Nephron (organoid): ENCODE measurements around the gene PTEN.
"Not testable (repeated sequence)": the region's sequence is repeated elsewhere in the genome, so short reads cannot be mapped to it uniquely, and the experiment has no call there.

Source experiments
- H3K27ac Mint-ChIP-seq, 3 experiments: 2 replicates each; pipeline ENCODE4 v1.8.0; 2020; ENCODE audit warnings: mixed read lengths in 3 of 3, mild to moderate bottlenecking in 2 of 3, moderate library complexity in 1 of 3
- H3K27me3 Mint-ChIP-seq: 2 replicates; pipeline ENCODE4 v1.8.0; 2021; ENCODE audit warnings: low read depth, mild to moderate bottlenecking, moderate library complexity, mixed read lengths
- H3K36me3 Mint-ChIP-seq: 2 replicates; pipeline ENCODE4 v1.8.0; 2020; ENCODE audit warnings: low read depth, mixed read lengths
- H3K4me1 Mint-ChIP-seq: 2 replicates; pipeline ENCODE4 v1.8.0; 2020; ENCODE audit warnings: mixed read lengths
- H3K4me3 Mint-ChIP-seq, 3 experiments: 2 replicates each; pipeline ENCODE4 v1.8.0; 2020; ENCODE audit warnings: mild to moderate bottlenecking in 3 of 3, mixed read lengths in 3 of 3, moderate library complexity in 2 of 3
- H3K9me3 Mint-ChIP-seq: 2 replicates; pipeline ENCODE4 v1.8.0; 2020; ENCODE audit warnings: mixed read lengths
- CTCF ChIP-seq, 3 experiments: fragments of 200-600 bp; sonication (generic); IDR thresholded peaks; one replicate each; pipeline ENCODE4 v1.5.0; 2021; ENCODE audit warnings: antibody characterized with exemption in 3 of 3; ENCODE audit not compliant: unreplicated experiment in 3 of 3

Gene PTEN

GRCh38 chr10:87849001-87849400 lies 14.4 kb upstream of the PTEN start:
- no peaks in the 10 kb centered on the region for H3K27me3 Mint-ChIP-seq

GRCh38 chr10:87850742-87851205 lies 12.7 kb upstream of the PTEN start:
- no peaks in the 10 kb centered on the region for H3K27me3 Mint-ChIP-seq
- H3K36me3 Mint-ChIP-seq, result no peaks in the 10 kb centered on the region
- no peak overlapping the region for H3K27ac Mint-ChIP-seq
- no peak overlapping the region for H3K4me3 Mint-ChIP-seq
- no peaks in the 10 kb centered on the region for H3K4me1 Mint-ChIP-seq
- H3K9me3 Mint-ChIP-seq, result no peaks in the 10 kb centered on the region
- peak; percentile 59 to 64 (median 62) for TF ChIP-seq CTCF (IDR thresholded peaks at IDR 0.05; ENCODE audit: unreplicated experiment in 3 of 3)

More at GRCh38 chr10:87849001-87849400, 14.4 kb upstream of the PTEN start:
- Mint-ChIP-seq H3K27ac (no peak overlapping the region), H3K4me3 (no peak overlapping the region), H3K4me1 (no peaks in the 10 kb centered on the region), H3K9me3 (no peaks in the 10 kb centered on the region), H3K36me3 (no peaks in the 10 kb centered on the region)
- TF ChIP-seq CTCF (IDR thresholded peaks at IDR 0.05; ENCODE audit: unreplicated experiment in 3 of 3), result no peak

DNA sequence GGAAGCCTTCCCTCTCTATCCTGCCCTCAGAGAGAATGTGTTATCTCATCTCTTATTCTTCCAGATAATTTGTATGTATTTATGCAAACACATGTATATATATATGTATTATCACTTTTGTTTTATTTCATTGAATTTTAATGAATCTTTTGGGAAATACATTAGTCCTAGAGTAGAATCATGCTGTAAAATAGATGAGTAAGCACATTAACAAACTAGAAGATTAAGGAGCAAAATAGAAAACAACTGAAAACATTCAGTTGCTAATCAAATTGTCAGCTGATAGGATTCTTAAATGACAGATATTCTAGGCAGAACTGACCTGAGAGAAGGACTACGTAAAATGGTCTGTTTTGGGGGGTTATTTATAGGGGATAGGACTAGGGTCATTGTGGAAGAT lies 11.3 kb upstream of the PTEN start:
- Mint-ChIP-seq H3K36me3 (no peaks in the 10 kb centered on the region), H3K9me3 (no peaks in the 10 kb centered on the region), H3K27ac (no peak overlapping the region), H3K27me3 (no peaks in the 10 kb centered on the region), H3K4me1 (no peaks in the 10 kb centered on the region), H3K4me3 (no peak overlapping the region)
- no peak for TF ChIP-seq CTCF (IDR thresholded peaks at IDR 0.05; ENCODE audit: unreplicated experiment in 3 of 3)

DNA sequence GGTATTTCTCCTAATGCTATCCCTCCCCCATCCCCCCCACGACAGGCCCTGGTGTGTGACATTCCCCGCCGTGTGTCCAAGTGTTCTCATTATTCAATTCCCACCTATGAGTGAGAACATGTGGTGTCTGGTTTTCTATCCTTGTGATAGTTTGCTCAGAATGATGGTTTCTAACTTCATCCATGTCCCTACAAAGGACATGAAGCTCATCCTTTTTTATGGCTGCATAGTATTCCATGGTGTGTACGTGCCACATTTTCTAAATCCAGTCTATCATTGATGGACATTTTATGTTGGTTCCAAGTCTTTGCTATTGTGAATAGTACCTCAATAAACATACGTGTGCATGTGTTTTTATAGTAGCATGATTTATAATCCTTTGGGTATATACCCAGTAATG lies 8.2 kb upstream of the PTEN start:
- not testable (repeated sequence) for H3K9me3 Mint-ChIP-seq, H3K36me3 Mint-ChIP-seq, H3K4me3 Mint-ChIP-seq, H3K27me3 Mint-ChIP-seq, H3K27ac Mint-ChIP-seq, H3K4me1 Mint-ChIP-seq

- not testable (repeated sequence) for H3K4me3 Mint-ChIP-seq, H3K36me3 Mint-ChIP-seq, H3K4me1 Mint-ChIP-seq, H3K9me3 Mint-ChIP-seq, H3K27ac Mint-ChIP-seq, H3K27me3 Mint-ChIP-seq
These were observed 7.8 kb upstream of the PTEN start for GRCh38 chr10:87855665-87856064.

DNA sequence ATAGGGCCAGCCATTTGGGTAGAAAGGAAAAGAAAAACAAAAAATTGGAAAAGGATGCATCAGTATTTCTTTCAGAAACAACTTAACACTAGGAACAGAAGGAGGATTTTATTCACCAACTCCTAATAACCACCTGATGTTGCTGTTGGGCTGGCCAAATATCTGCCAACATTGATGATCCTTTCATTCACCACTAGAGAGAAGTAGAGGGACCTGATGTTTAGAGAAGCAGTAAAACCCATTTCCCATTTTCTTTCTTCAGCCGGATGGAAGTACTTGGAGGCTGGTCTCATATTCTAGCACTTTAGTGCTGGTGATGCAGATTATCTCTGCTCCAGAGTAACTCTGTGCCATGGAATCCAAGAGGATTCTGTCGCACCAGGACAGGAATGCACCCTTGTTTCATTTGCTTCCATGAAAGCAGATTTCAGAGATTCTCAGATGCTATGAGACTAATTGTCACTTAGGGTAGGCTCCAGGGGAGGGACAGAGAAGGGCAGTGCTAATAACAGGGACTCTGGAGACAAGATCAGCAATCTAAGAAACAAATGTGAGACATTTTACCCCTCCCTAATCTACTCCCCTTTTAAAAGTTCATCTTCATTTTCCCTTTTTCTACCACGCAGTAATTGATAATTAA lies 3.1 kb upstream of the PTEN start:
- H3K27ac Mint-ChIP-seq, result peak overlapping the region; percentile 32 to 82 (median 72)
- no peaks in the 10 kb centered on the region for H3K27me3 Mint-ChIP-seq
- TF ChIP-seq CTCF (IDR thresholded peaks at IDR 0.05; ENCODE audit: unreplicated experiment in 3 of 3), result peak; percentile 3 to 48 (median 24)
- no peaks in the 10 kb centered on the region for H3K36me3 Mint-ChIP-seq
- peak overlapping the region; percentile 61 to 97 (median 76) for H3K4me3 Mint-ChIP-seq
- H3K4me1 Mint-ChIP-seq, result peaks cover 8% of the 10 kb centered on the region
- no peaks in the 10 kb centered on the region for H3K9me3 Mint-ChIP-seq

DNA sequence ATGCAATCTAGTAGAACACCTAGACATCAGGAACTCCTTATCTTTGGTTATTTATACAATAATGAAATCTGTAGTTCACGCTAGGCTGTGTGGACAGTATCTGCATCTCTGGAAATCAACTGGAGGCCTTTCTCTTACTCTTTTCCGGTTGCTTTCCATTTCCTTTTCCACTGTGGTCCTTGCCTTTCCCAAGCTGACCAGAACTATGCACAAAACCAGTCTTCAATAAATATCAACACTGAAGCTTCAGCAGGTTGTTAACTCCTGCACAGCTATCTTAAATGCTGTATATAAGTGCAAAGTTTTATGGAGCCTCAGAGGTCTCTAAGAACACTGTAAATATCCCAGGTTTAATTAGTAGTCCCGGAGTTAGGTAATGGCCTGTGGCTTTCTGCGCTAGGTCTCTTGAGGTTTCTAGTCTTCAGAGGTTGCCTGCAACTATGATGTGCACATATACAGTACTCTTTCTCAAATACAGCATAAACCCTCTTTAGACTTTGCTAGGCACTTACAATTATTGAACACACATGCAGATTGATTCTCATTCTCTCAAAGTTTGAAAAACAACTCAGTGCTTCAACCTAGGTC lies 2.5 kb upstream of the PTEN start:
- no peaks in the 10 kb centered on the region for H3K27me3 Mint-ChIP-seq
- peak overlapping the region; percentile 96 to 99 (median 97) for H3K4me3 Mint-ChIP-seq

More for the DNA sequence above, 2.5 kb upstream of the PTEN start:
- peaks cover 5% of the 10 kb centered on the region for H3K36me3 Mint-ChIP-seq
- peaks cover 8% of the 10 kb centered on the region for H3K4me1 Mint-ChIP-seq
- H3K27ac Mint-ChIP-seq, result peak overlapping the region; percentile 94 to 96 (median 95)
- no peaks in the 10 kb centered on the region for H3K9me3 Mint-ChIP-seq
- no peak for TF ChIP-seq CTCF (IDR thresholded peaks at IDR 0.05; ENCODE audit: unreplicated experiment in 3 of 3)
